Measurements from ENCODE around the gene LRRC1.
A peak's percentile ranks its signal among the peaks of the same experiment; 100 is the strongest.
"Not testable (repeated sequence)": the region's sequence is repeated elsewhere in the genome, so short reads cannot be mapped to it uniquely, and the experiment has no call there.

The LRRC1 gene

GRCh38 chr6:53792016-53792415 is 2.8 kb upstream of the LRRC1 start:
- no peak for DNase-seq (ENCODE audit: low spot score)

GRCh38 chr6:53792973-53793317 is 1.9 kb upstream of the LRRC1 start:
- DNase-seq (ENCODE audit: low spot score) = no peak

GRCh38 chr6:53793318-53794136 is 1.3 kb upstream of the LRRC1 start:
- DNase-seq (ENCODE audit: low spot score) = peak; percentile 65

- DNase-seq (ENCODE audit: low spot score) = peak; percentile 73
Observed at GRCh38 chr6:53794137-53794719, 577 bp upstream of the LRRC1 start.

GRCh38 chr6:53795340-53795701 is 516 bp downstream of the LRRC1 start:
- no peak for DNase-seq (ENCODE audit: low spot score)

GRCh38 chr6:53795702-53796450 is 1.1 kb downstream of the LRRC1 start:
- DNase-seq (ENCODE audit: low spot score) = peak; percentile 15

- DNase-seq (ENCODE audit: low spot score) = no peak
Observed at GRCh38 chr6:53796451-53796780, 1.6 kb downstream of the LRRC1 start.

- no peak for DNase-seq (ENCODE audit: low spot score)
Observed at GRCh38 chr6:53796791-53797190, 2.0 kb downstream of the LRRC1 start.

- no peak for DNase-seq (ENCODE audit: low spot score)
Observed at GRCh38 chr6:53797304-53797703, 2.5 kb downstream of the LRRC1 start.

GRCh38 chr6:53799340-53799739 is 4.5 kb downstream of the LRRC1 start:
- no peak for DNase-seq (ENCODE audit: low spot score)

- no peak for DNase-seq (ENCODE audit: low spot score)
Observed at GRCh38 chr6:53801022-53801421, 6.2 kb downstream of the LRRC1 start.

- no peak for DNase-seq (ENCODE audit: low spot score)
Observed at GRCh38 chr6:53802582-53802981, 7.8 kb downstream of the LRRC1 start.

- no peak for DNase-seq (ENCODE audit: low spot score)
Observed at GRCh38 chr6:53803081-53803860, 8.5 kb downstream of the LRRC1 start.

- no peak for DNase-seq (ENCODE audit: low spot score)
Observed at GRCh38 chr6:53805016-53805415, 10.2 kb downstream of the LRRC1 start.

- DNase-seq (ENCODE audit: low spot score) = no peak
Observed at GRCh38 chr6:53805725-53806124, 10.9 kb downstream of the LRRC1 start.

- not testable (repeated sequence) for DNase-seq (ENCODE audit: low spot score)
Observed at GRCh38 chr6:53807606-53808005, 12.8 kb downstream of the LRRC1 start.

- no peak for DNase-seq (ENCODE audit: low spot score)
Observed at GRCh38 chr6:53808302-53808881, 13.6 kb downstream of the LRRC1 start.

GRCh38 chr6:53809691-53810090 is 14.9 kb downstream of the LRRC1 start:
- DNase-seq (ENCODE audit: low spot score) = no peak

- no peak for DNase-seq (ENCODE audit: low spot score)
Observed at GRCh38 chr6:53811082-53811481, 16.3 kb downstream of the LRRC1 start.

- no peak for DNase-seq (ENCODE audit: low spot score)
Observed at GRCh38 chr6:53811746-53812145, 16.9 kb downstream of the LRRC1 start.

GRCh38 chr6:53813096-53813495 is 18.3 kb downstream of the LRRC1 start:
- no peak for DNase-seq (ENCODE audit: low spot score)

GRCh38 chr6:53813801-53814200 is 19.0 kb downstream of the LRRC1 start:
- DNase-seq (ENCODE audit: low spot score) = no peak

Measured in SK-N-DZ (cell line).